Left cardiac atrium (tissue), 4 donors: ENCODE results near the gene NACC1. TPM values are rescaled to one million over a fixed set of nuclear protein-coding genes. Genes with fewer than 3 reads are reported as not detected.
A peak's percentile ranks its signal among the peaks of the same experiment; 100 is the strongest.

Experiments
- ATAC-seq, 2 donors: fragments of 200-7000 bp; cut with Tn5 transposase; one replicate each; pipeline ENCODE4 v1.9.1; 2020; ENCODE audit warnings: mild to moderate bottlenecking in 2 of 2, moderate library complexity in 2 of 2
- DNase-seq: peaks from one replicate; pipeline ENCODE4 v3.0.0-alpha.2; 2020
- intact Hi-C, 2 donors: fragments of 100-400 bp; cut with DNase I; formaldehyde crosslinking; loops; one replicate each; pipeline versions ENCODE4 v1.14.1 to v1.15.1; 2022 to 2023
- total RNA-seq, 2 donors: library from RNA; stranded (reverse); fragmentation: NEBNext Ultra II Directional; extraction: Animal tissue kit (Norgen Biotek cat#: 25700); gene quantifications; one replicate each; pipeline ENCODE4 v1.2.1, GENCODE V29; 2021
- donor health status: DM: no; HTN: yes; CAD: no.
- donor health status: DM: no; HTN: yes; CAD: no; lungs with severe emphysema.
- donor health status: DM: yes; HTN: yes; CAD: no.
- donor health status: Dilated cardiomyopathy.

NACC1 gene
- total RNA-seq, 2 donors from 2014 or later = 34.9 to 47.8 TPM

DNA sequence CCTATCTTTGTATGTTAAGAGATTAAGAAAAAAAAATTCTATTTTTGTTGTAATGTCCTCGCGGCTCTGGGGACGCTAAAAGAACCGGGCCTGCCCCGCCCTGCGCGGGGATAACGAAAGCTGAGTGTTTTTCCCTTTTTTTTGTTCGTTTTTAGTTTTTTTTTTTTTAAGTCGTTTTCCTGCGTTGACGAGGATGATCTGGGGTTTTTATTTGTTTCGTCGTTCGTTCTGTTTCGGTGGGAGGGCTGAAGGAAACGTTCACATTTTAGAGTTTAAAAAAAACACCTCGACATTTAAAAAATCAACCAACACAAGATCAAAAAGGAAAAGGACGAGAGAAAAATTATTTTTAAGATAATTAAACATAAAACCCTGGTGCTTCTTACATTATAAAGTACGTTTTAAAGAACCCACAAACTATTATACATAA is 21.0 kb upstream of the NACC1 start:
- ATAC-seq = no peak
- intact Hi-C loops = loop anchor here in 1 of 2 donors (10.0 kb wide), 1 partner anchor 168 kb away; no protein-coding TSS in a partner anchor
- DNase-seq = no peak

DNA sequence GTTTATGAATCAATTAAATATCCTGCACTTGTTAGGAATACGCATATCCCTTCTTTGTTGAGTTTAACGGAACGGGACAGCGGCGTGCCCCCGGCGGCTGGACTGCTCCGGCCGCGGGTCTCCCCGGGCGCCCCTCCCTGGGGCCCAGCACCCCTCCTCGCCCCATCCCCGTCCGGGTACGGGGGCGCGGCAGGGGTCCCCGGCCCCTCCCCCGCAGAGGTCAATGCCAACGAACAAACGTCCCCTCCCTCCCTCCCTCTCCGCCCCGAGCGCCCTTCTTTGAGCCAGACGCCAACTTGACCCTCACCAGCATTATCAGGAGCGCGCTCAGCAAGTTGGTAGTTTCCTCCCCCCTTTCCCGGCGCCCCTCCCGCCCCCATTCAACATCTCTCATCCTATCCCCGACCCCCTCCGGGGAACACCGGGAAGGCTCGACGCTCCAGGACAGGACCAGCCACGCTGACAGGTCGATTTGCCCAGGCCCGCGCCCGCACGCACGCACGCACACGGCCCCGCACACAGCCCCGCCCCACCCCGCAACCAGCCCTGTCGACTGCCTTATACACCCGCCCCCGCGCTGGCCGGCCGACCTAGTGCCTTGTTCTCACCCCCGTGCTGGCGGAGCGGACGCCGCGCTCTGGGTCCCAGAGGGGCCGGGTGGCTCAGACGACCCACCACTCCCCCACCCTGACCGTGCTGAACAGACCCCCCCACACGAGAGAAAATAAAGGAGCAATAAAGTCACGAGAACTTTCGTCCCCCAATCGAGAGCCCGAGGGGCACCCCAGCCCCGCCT is 20.4 kb upstream of the NACC1 start:
- DNase-seq (no peak), ATAC-seq (peak; percentile 1 to 3)
- intact Hi-C loops = loop anchor here in 1 of 2 donors (10.0 kb wide), 1 partner anchor 167 kb away; no protein-coding TSS in a partner anchor

GRCh38 chr19:13098277-13099072 is 19.6 kb upstream of the NACC1 start:
- ATAC-seq = peak; percentile 1 to 10
- peak; percentile 38 for DNase-seq
- intact Hi-C loops = loop anchor here in 1 of 2 donors (10.0 kb wide), 1 partner anchor 166 kb away; no protein-coding TSS in a partner anchor

DNA sequence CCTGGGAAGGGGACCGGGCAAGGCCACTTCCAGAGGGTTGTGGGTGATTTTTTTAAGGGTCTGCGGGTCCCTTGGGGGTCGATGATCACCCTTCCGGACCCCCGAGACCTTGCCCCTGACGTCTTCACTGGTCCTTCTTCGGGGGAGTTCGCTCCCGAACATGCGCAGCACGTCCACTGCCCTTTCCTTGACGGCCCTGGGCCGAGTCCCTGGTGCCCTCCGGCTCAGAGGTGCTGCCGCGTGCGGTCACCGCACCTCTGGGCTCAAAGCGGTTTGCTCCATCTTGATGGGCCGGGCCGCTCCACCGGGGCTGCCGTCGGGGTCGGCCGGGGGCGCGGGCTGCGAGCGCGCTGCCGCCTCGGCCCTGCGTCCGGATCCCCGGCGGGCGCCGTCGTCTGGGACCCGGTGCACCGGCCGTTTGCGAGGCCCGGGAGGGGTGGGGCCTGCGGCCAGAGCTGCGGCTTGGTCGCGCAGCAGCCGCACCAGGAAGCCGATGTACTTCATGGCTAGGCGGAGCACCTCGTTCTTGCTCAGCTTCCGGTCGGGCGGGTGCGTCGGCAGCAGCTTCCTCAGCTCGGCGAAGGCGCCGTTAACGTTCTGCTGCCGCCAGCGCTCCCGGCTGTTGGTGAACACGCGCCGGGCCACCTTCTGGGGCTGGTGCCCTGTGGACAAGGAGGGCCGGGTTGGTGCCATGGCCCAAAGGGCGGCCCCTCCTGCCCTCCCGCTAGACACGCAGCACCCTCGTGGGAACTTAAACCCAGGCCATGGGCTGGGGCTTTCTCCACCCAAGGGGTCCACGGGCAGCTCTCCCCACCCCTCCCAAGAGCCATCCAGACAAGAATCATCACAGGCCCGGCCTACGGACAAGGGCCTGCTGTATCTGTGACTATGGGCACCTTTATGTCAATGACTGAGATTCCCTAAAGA is 18.7 kb upstream of the NACC1 start:
- intact Hi-C loops = loop anchor here in 1 of 2 donors (10.0 kb wide), 1 partner anchor 165 kb away; no protein-coding TSS in a partner anchor
- peak; percentile 3 to 8 for ATAC-seq
- DNase-seq = peak; percentile 86

- no peak for ATAC-seq
- intact Hi-C loops = loop anchor here in 1 of 2 donors (5.0 kb wide), 1 partner anchor 52 kb away; the partner anchor contains the start of genes IER2 and STX10
- DNase-seq = no peak
Observed at GRCh38 chr19:13100031-13100588, 18.0 kb upstream of the NACC1 start.

DNA sequence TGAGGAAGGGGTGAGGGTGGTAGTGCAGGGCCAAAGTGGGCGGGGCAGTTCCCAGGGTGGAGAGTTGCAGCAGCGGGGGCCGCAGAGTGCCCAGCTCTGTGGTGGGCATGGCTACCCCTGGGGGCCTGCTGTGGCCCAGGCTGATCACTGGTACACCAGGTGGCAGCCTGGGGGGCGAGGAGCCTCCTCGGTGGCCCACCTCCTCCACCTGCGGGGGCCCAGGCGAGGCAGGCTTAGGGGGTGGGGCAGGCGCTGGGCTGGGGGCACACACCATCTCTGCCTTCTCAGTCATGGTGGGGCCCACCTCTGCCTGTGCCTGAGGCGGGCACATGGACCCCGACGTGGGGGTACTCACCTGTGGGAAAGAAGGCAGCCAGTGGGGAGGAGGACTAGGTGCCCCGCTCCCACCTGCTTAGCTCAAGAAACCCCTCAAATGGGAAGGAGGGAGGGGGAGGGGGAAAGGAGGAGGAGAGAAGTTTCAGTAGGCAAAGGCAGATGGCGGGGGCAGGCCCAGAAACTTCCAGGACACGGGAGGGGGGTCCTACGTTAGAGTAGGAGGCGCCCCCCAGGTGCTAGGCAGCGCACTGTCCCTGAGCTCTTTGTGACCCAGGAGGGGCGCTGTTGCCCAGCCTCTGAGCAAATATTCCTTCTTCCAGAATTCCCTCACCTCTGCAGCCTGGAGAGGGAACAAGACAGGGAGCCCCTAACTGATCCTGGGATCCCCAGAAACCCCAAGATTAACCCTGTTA is 17.0 kb upstream of the NACC1 start:
- DNase-seq (no peak), ATAC-seq (no peak)
- intact Hi-C loops = loop anchor here in 1 of 2 donors (5.0 kb wide), 1 partner anchor 51 kb away; the partner anchor contains the start of genes IER2 and STX10

DNA sequence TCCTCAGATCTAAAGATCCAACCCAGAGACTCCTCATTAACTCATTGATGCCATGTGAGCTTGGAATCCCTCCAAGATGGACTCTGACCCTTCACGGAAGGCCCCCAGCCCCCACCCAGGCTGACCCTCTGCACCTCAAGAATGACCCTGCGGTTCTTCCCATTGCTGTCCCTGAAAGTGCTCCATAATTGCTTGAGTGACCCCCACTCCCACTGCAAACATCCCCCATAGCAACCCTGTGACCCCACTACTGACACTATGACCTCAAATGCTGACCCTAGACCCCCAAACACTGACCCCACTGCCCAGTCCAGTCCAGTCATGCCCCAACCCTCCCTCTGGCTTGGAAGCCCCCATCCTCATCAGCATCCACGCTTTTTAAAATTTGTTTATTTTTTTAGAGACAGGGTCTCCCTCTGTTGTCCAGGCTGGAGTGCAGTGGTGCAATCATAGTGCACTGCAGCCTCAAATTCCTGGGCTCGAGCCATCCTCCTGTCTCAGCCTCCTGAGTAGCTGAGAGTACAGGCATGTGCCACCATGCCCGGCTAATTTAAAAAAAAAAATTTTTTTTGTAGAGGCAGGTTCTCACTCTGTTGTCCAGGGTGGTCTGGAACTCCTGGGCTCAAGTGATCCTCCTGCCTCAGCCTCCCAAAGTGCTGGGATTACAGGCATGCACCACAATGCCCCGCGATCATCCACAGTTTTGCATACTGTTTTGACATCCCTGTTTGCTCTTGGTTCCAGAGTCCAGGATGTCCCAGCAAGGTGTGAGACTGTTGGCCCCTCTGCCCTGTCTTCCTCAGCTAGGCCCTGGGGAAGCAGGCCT is 16.3 kb upstream of the NACC1 start:
- ATAC-seq = no peak
- intact Hi-C loops = loop anchor here in 1 of 2 donors (5.0 kb wide), 1 partner anchor 50 kb away; the partner anchor contains the start of genes IER2 and STX10

DNA sequence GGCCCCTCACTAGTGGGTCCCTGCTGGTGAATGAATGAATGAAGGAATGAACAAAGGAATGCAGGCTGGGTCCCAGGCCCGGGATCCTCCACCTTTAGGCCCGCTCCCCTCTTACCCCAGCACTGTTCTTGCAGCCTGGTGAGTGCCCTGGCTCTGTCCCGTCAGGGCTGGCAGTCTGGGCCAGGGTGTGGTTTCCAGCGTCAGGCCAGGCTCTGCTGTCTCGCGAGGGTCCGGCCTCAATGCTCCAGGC is 15.7 kb upstream of the NACC1 start:
- intact Hi-C loops = loop anchor here in 1 of 2 donors (5.0 kb wide), 1 partner anchor 50 kb away; the partner anchor contains the start of genes IER2 and STX10
- DNase-seq (no peak), ATAC-seq (no peak)

More for the DNA sequence above, 16.3 kb upstream of the NACC1 start:
- DNase-seq = no peak

DNA sequence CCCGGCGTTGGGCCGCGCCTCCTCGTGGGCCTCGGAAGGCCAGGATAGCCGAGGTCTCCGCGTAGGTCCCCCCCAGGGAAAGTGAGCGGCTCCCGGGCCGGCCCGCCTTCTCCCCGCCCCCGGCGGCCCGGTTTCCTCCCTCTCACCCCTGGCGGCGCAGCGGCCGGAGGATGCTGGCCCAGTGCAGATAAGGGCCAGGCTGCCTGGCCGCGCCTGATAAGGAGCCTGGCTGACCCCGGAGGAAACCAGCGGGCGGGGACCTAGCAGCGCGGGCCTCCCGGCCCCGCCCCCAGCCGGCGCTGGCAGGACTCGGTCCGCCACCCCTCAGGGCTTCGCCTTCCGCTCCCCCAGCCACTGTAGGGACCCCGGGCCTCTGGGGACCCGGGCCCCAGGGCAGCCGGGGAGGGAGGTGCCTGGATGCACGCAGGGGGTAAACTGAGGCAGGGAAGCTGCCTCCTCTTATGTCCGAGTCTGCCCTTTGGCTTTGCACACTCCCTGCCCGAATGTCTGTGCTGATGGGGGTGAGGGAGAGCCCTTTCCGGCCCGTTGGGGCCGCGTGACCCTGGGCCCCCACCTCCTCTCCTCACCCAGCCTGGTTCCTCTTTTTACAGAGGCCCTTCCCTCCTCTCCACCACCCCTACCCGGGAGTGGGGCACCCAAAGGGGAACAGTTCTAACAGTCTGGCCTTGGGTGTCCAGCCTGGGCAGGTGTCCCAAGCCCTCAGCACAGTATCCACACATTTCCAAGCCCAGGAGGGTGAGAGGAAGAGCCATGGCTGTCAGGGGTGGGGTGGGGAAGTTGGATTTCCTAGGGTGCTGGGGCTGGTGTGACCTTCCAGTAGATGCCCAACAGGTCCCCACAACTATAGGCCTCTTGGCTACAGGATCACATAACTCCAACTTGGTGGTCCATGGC is 15.1 kb upstream of the NACC1 start, which contains the start of gene LYL1:
Gene LYL1 (minus strand): TSS at position 193 of the 915 bp plus-strand sequence. CDS start 1,687 bp downstream, outside the sequence.
- DNase-seq (peak; percentile 92), ATAC-seq (peak; percentile 75 to 80)
- intact Hi-C loops = loop anchor here in 1 of 2 donors (5.0 kb wide), 1 partner anchor 49 kb away; the partner anchor contains the start of genes IER2 and STX10

- no peak for ATAC-seq
- no peak for DNase-seq
- intact Hi-C loops = loop anchor here in 1 of 2 donors (5.0 kb wide), 1 partner anchor 49 kb away; the partner anchor contains the start of genes IER2 and STX10
Observed at GRCh38 chr19:13103581-13104359, 14.3 kb upstream of the NACC1 start.

DNA sequence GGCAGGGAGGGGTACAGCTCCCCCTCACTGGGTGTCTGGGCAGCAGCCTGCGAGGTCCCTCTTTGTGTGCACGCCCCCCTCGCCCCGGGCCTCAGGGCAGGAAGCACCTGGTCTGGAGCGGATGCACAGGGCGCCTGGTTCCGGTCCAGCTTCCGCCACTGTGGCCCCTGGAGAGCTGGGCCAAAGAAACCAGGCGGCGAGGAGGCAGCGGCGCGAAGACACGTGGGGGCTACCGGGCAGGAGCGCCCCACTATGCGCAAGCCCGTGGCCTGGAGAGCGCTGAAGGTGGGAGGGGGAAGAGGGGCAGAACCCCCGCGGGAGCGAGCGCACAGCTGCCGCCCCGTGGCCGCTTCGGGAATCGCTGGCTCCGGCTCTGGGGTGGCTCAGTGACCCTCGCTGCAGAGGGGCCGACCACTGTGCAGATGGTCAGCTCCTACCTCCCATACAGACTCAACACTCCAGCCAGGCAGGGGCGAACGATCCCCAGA is 13.7 kb upstream of the NACC1 start:
- ATAC-seq (peak; percentile 12 to 21), DNase-seq (peak; percentile 85)
- intact Hi-C loops = loop anchor here in 1 of 2 donors (5.0 kb wide), 1 partner anchor 48 kb away; the partner anchor contains the start of genes IER2 and STX10

DNA sequence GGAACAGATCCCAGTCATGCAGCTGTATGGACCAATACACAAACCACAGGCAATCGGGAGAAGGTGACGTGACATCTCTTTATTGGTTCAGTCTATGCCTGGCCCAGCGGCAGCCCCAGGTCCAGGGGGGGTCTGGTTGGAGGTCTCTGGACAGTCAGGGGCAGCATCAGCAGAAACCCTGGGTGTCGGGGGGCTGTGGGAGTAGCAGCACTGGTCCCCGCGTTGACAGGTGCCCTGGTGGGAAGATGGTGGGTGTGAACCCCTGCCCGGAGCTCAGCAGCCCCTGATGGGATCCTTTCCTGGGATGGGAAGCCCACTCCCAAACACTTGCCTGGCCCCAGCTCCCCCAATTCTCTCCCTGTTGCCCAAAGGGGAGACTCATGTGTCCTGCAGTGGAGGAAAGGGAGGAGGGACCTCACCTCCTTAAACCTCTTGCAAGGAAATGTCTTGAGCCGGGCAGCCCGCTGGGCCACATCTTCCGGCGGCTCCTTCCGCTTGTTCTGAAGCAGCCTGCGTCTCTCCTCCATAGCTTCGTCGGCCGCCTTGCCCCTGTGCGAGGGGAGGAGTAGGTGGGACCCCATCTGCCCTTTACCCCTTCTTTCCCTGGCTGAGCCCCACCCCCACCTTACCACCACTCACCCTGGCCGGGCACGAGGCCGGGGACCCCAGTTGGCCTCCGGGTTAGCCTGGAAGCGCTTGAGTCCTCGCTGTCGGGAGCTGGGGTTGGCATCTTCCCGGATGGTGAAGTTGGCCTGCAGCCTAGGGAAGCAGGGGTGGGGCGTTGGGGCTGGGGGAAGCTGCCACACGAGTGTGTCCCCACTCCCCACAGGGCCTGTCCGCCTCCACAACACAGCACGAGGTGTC is 13.0 kb upstream of the NACC1 start:
- ATAC-seq = no peak
- intact Hi-C loops = loop anchor here in 1 of 2 donors (5.0 kb wide), 1 partner anchor 47 kb away; the partner anchor contains the start of genes IER2 and STX10

GRCh38 chr19:13109361-13110098 is 8.5 kb upstream of the NACC1 start:
- intact Hi-C loops = no loop called here
- no peak for ATAC-seq

More for the DNA sequence above, 13.0 kb upstream of the NACC1 start:
- no peak for DNase-seq

More at GRCh38 chr19:13109361-13110098, 8.5 kb upstream of the NACC1 start:
- no peak for DNase-seq
